ENCODE measurements around the gene MDN1. TPM values are rescaled to one million over a fixed set of nuclear protein-coding genes. Genes with fewer than 3 reads are reported as not detected.
A peak's percentile ranks its signal among the peaks of the same experiment; 100 is the strongest.
"Not testable (repeated sequence)": the region's sequence is repeated elsewhere in the genome, so short reads cannot be mapped to it uniquely, and the experiment has no call there.

Gene MDN1
- total RNA-seq, 2 donors from 2014 or later, result 27.3 to 30.0 TPM

DNA sequence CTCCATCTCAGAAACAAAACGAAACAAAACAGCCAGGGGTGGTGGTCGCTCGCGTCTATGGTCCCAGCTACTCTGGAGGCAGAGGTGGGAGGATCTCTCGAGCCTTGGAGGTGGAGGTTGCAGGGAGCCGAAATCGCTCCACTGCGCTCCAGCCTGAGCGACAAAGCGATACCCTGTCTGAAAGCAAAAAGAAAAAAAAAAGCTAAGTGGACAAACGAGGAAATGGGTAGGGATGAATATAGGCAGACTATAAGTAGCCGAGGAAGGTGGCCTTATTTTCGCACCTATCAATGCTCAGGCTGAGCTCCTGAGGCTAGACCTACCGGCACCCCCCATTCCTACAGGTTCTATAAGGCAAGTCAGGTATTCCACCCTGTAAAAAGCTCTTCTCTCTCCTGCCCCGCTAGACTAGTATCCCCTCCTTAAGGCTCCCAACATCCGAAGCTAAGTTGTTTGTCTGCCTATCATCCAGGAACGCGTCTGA lies 9.4 kb upstream of the MDN1 start:
- DNase-seq (ENCODE audit: low spot score), result no peak
- intact Hi-C loops (cut with DNase I), result no loop called here

DNA sequence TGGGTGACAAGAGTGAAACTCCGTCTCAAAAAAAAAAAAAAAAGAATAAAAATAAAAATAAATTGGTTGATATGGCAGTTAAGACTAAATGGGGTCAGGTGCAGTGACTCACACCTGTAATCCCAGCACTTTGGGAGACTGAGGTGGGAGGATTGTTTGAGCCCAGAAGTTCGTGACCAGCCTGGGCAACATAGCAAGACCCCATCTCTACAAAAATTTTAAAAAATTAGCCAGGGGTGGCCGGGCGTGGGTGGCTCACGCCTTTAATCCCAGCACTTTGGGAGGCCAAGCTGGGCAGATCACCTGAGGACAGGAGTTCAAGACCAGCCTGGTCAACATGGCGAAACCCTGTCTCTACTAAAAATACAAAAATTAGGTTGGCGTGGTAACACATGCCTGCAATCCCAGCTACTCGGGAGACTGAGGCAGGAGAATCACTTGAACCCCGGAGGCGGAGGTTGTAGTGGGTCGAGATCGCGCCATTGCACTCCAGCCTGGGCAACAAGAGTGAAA lies 8.9 kb upstream of the MDN1 start:
- intact Hi-C loops (cut with DNase I); DNase-seq (ENCODE audit: low spot score): not testable (repeated sequence)

- intact Hi-C loops (cut with DNase I), result no loop called here
- DNase-seq (ENCODE audit: low spot score), result no peak
Measured at GRCh38 chr6:89826029-89826528, 6.5 kb upstream of the MDN1 start.

DNA sequence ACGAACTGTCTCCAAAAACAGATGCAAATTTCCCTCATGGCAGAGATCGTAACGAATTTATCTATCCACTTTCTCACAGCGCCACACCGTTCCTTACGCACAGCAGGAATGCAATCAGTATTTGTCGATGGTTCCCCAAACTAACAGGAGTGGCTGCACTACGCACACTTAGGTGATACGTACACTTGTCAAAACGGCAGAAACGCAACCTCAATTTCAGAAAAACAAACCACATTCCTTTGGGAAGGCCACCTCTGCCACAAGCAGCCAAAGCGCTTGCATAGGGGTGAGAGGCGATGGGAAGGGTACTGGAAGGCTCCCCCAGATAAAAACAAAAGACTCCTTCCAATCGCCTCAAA lies 638 bp downstream of the MDN1 start:
- intact Hi-C loops (cut with DNase I), result no loop called here
- DNase-seq (ENCODE audit: low spot score), result no peak

- intact Hi-C loops (cut with DNase I), result no loop called here
- DNase-seq (ENCODE audit: low spot score), result no peak
Measured at GRCh38 chr6:89817481-89817880, 2.1 kb downstream of the MDN1 start.

- DNase-seq (ENCODE audit: low spot score), result not testable (repeated sequence)
- intact Hi-C loops (cut with DNase I), result loop anchor here in 1 of 2 donors (2.0 kb wide), 1 partner anchor 19 kb away; no protein-coding TSS in a partner anchor
Measured at GRCh38 chr6:89813422-89813821, 6.2 kb downstream of the MDN1 start.

GRCh38 chr6:89807581-89807980 lies 12.0 kb downstream of the MDN1 start:
- DNase-seq (ENCODE audit: low spot score), result no peak

GRCh38 chr6:89805814-89806371 lies 13.7 kb downstream of the MDN1 start:
- intact Hi-C loops (cut with DNase I), result no loop called here
- DNase-seq (ENCODE audit: low spot score), result no peak

More at GRCh38 chr6:89807581-89807980, 12.0 kb downstream of the MDN1 start:
- intact Hi-C loops (cut with DNase I), result no loop called here

GRCh38 chr6:89803271-89803670 lies 16.3 kb downstream of the MDN1 start:
- DNase-seq (ENCODE audit: low spot score), result no peak
- intact Hi-C loops (cut with DNase I), result no loop called here

GRCh38 chr6:89799756-89800155 lies 19.8 kb downstream of the MDN1 start:
- no peak for DNase-seq (ENCODE audit: low spot score)
- intact Hi-C loops (cut with DNase I), result no loop called here

DNA sequence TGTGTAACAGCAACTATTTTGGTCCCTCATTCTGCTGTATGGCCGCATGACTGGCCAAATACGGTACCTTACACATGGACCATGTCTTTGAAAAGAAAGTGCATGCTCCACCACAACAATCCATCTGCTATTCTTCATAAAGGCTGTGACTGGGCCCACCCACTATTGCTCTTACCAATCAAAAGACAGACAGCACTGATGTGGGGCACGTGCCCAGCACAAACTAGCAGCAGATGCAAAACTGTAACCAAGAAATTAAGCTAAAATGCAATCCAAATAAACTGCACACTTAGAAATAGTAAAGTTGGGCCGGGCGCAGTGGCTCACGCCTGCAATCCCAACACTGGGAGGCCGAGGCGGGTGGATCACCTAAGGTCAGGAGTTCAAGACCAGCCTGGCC lies 20.5 kb downstream of the MDN1 start:
- DNase-seq (ENCODE audit: low spot score), result no peak
- intact Hi-C loops (cut with DNase I), result no loop called here

- peak; percentile 76 for DNase-seq (ENCODE audit: low spot score)
- intact Hi-C loops (cut with DNase I), result no loop called here
Measured at GRCh38 chr6:89797317-89797716, 22.3 kb downstream of the MDN1 start.

DNA sequence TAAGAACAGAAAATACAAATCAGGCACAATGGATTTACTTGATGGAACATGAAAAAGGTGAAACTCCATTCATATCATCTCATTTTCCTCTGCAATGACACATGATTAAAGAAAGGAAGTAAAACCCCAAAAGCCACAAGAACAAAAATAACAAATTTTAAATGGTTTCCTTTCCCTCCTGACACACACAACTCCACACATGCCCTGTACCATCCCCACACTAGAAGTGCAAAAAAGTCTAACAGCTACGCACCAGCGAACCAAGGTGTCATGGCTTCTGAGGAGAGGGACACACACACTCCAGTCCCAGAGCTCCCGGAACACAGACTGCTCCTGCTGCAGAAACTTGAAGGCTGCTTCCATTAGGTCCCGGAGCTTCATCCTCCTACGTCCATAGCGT lies 25.3 kb downstream of the MDN1 start:
- DNase-seq (ENCODE audit: low spot score), result no peak
- intact Hi-C loops (cut with DNase I), result no loop called here

DNA sequence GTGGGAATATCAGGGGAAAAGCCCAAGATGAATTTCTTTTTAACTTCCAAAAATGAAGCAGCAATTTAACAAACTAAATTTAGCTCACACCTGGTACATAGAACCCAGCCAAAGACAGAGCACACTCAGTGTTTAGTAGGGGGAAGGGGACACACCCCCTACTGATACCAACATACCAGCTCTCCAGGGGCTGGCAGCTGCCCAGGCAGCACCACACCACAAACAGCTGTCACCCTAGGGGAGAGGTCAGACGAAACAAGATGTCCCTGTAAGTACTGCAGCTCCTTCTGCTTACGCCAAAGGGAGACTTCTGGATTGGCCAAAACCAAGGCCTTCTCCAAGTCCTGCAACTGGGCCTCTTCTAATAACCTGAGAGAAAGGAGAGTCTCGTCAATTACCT lies 26.0 kb downstream of the MDN1 start:
- intact Hi-C loops (cut with DNase I), result no loop called here
- no peak for DNase-seq (ENCODE audit: low spot score)

GRCh38 chr6:89792881-89793280 lies 26.7 kb downstream of the MDN1 start:
- no peak for DNase-seq (ENCODE audit: low spot score)

GRCh38 chr6:89790403-89790802 lies 29.2 kb downstream of the MDN1 start:
- intact Hi-C loops (cut with DNase I), result no loop called here
- no peak for DNase-seq (ENCODE audit: low spot score)

More at GRCh38 chr6:89792881-89793280, 26.7 kb downstream of the MDN1 start:
- intact Hi-C loops (cut with DNase I), result no loop called here

DNA sequence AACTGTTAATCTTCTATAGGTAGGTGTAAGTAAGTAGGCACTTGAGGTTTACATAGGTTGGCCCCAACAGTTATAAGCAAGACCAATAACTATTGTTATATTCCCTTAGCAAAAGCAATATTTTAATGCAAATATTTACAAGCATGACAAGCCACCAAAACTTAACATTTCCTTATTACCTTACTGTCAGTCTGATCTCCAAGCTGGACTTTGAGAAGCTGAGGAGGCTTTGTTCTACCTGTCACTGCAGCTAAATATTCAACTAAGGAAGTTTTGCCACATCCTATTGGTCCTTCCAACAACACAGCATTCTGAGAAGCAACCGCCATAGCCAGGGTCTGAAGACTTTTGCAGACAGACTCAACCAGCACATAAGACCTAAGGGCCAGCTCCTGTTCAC lies 29.6 kb downstream of the MDN1 start:
- intact Hi-C loops (cut with DNase I), result no loop called here
- DNase-seq (ENCODE audit: low spot score), result no peak

DNA sequence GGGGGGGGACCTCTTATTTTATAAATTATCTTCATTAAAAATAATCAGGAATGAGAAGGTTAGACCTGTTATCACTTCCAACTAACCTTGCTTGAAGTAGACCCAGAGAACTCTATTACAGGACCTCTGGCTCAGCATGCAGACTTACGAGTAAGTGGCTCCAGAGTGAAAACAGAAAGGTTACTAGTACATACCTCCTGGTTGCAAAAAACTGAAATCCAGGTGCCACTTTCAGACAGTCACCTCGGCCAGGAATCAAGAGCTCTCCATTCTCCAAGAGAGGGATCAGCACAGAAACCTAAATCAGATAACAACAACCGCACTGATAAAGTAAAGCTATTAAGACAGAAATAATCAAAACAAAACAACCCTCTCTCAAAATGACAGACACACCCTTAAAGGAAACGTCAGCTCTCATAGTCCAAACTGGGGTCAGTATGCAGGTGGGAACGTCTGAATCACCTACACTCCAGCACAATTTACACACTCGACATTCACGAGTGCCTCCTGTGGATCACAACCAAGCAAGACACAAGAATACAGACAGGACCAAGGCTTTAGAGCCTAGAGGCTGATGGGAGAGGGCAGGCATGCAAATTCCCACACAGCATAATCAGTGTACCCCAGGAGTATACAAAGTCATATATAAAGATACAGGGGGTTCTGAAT lies 31.8 kb downstream of the MDN1 start:
- no peak for DNase-seq (ENCODE audit: low spot score)
- intact Hi-C loops (cut with DNase I), result no loop called here

DNA sequence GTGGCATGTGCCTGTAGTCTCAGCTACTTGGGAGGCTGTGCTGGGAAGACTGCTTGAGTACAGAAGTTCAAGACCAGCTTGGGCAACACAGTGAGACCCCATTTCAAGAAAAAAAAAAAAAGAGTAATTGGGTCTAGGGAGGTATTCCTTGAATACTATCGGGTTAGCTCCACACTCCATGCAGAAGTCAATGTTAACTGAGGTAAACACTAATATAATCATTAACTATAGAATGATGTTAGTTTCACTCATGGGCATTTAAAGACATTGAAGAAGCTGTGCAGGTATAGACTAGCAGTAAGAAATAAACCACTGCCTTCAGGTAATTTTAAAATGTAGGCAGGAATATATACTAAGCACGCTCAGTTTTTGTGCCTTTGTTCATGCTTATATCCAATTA lies 32.6 kb downstream of the MDN1 start:
- no peak for DNase-seq (ENCODE audit: low spot score)
- intact Hi-C loops (cut with DNase I), result no loop called here

DNA sequence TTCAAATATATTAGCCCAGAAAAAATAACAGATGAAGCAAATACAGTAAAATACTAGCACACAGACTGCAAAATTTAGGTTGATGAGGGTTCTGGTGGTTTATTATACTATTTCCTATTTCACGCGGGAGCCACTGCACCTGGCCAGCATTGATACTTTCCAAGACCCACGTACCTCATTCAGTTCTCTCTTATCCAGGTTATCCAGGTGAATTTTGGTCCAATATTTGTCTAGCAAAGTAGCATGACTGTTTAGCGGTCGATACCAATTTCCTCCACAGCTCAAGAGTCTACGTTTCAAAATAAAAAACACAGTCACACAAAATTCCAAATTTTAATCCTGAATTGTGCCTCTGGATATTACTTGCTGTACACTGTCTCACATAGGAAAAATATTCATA lies 34.8 kb downstream of the MDN1 start:
- DNase-seq (ENCODE audit: low spot score), result no peak
- intact Hi-C loops (cut with DNase I), result no loop called here

DNA sequence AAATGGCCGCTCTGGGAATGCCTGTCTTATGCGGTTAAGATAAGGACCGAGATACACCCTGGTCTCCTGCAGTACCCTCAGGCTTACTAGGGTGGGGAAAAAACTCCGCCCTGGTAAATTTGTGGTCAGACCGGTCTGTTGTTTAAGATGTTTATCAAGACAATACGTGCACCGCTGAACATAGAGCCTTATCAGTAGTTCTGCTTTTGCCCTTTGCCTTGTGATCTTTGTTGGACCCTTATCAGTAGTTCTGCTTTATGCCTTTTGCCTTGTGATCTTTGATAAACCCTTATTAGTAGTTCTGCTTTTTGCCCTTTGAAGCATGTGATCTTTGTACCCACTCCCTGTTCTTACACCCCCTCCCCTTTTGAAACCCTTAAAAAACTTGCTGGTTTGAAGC lies 36.3 kb downstream of the MDN1 start:
- DNase-seq (ENCODE audit: low spot score); intact Hi-C loops (cut with DNase I): not testable (repeated sequence)

Data from posterior vena cava (tissue), 2 donors.